NB4 (cell line): ENCODE results near the gene MAP3K5.

Experiments
- DNase-seq: peaks from one replicate; pipeline ENCODE4 v3.0.0; 2010; ENCODE audit warnings: low read depth
- H3K4me3 ChIP-seq: one replicate; pipeline ENCODE4 v1.5.1; 2011; ENCODE audit warnings: mild to moderate bottlenecking, low read depth, low read length, moderate library complexity
- MYC ChIP-seq: IDR thresholded peaks from 2 replicates; pipeline ENCODE4 v1.6.1; 2011; ENCODE audit warnings: low read depth, low read length
- POLR2A ChIP-seq: IDR thresholded peaks from 2 replicates; pipeline ENCODE4 v1.6.1; 2011; ENCODE audit warnings: mild to moderate bottlenecking; ENCODE audit not compliant: insufficient read length; ENCODE audit errors: extremely low read depth
- TF ChIP-seq, protein P1 (sequence below): IDR thresholded peaks from 2 replicates; pipeline ENCODE4 v1.6.1; 2011; ENCODE audit warnings: low read depth, low read length
- TF ChIP-seq, protein P2 (sequence below): IDR thresholded peaks from one replicate; pipeline ENCODE4 v1.5.1; 2012; ENCODE audit warnings: low read depth, low read length

The MAP3K5 gene

DNA sequence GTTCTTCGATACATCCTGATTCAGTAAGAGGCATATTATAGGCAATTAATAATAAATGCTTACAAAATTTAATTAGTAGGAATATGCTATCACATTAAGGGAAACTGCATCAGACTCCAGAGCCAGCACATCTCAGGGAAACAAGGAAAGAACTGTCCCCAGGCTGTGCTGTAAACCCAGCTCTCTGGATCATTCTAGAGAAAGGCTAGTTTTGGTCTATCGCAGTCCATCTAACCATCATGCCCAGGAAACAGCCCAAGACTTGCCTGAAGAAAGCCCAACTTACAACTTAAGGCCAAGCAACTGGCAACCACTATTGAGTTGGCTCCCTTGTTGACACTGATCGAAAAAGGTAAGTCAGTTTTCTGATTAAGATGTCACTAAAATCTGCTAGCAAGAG is 11.3 kb downstream of the MAP3K5 start:
- H3K4me3 ChIP-seq, result no peak overlapping the region
- TF ChIP-seq MYC (no peak), POLR2A (no peak)
- TF ChIP-seq, protein P1, sequence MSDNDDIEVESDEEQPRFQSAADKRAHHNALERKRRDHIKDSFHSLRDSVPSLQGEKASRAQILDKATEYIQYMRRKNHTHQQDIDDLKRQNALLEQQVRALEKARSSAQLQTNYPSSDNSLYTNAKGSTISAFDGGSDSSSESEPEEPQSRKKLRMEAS, result no peak
- TF ChIP-seq, protein P2, sequence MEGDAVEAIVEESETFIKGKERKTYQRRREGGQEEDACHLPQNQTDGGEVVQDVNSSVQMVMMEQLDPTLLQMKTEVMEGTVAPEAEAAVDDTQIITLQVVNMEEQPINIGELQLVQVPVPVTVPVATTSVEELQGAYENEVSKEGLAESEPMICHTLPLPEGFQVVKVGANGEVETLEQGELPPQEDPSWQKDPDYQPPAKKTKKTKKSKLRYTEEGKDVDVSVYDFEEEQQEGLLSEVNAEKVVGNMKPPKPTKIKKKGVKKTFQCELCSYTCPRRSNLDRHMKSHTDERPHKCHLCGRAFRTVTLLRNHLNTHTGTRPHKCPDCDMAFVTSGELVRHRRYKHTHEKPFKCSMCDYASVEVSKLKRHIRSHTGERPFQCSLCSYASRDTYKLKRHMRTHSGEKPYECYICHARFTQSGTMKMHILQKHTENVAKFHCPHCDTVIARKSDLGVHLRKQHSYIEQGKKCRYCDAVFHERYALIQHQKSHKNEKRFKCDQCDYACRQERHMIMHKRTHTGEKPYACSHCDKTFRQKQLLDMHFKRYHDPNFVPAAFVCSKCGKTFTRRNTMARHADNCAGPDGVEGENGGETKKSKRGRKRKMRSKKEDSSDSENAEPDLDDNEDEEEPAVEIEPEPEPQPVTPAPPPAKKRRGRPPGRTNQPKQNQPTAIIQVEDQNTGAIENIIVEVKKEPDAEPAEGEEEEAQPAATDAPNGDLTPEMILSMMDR, result no peak
- no peak for DNase-seq

DNA sequence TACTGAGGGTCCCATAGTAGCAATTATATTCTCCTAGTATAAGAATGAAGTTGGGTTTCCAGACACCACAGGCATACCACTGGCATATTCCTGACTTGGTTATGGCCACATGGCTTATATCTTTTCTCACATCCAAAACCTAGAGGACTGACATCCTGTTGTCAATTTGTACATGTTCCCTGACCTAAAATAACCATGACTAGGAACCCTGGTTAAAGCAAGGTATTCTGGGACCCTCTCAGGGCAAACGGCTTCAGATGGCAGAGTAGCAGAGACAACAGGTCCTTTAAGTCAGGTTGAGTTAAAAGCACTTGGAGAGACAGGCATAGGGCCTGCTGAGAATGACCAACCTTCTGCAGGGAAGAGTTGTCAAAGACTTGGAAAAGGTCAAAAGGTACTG is 12.6 kb downstream of the MAP3K5 start:
- TF ChIP-seq, protein P2, result no peak
- TF ChIP-seq MYC, result no peak
- TF ChIP-seq POLR2A, result no peak
- TF ChIP-seq, protein P1, result no peak
- no peak for DNase-seq
- no peak overlapping the region for H3K4me3 ChIP-seq

DNA sequence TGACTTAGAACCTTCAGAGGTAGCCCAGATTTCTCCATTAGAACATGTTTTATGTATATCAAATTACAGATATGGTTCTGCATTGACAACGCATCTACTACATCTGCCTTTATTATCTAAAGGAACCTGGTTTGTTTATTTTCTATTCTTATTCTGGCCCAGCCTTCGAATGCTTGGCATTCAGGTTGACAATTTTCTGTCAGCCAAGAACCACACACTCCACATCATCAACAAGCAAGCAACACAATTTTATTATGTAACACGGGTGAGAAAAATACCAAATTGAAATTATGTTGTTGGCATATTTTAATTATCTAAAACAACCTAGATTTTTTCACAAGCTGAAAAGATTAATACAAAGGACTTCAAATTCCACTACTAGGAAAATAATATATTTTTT is 14.6 kb downstream of the MAP3K5 start:
- TF ChIP-seq, protein P2, result no peak
- TF ChIP-seq MYC (no peak), POLR2A (no peak)
- TF ChIP-seq, protein P1, result no peak
- no peak overlapping the region for H3K4me3 ChIP-seq
- no peak for DNase-seq

DNA sequence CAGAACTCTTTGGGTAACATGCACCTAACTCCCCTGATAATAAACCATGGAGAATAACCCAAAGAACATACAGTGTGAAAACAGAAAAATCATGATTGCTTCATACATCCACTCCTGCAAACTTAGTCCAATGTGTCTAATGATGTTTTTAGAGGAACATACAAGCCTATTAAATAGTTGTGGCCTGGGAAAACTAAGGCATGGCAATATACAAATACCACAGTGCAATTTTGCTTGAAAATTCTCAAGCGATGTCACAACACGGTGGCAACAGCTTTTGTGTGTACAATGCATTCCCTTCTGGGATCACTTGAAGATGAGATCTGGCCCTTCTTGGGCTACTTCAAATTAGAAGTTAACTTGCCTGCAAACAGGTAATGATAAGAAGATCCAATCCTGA is 16.7 kb downstream of the MAP3K5 start:
- peak; percentile 82 for DNase-seq
- TF ChIP-seq, protein P2, result no peak
- no peak for TF ChIP-seq POLR2A
- TF ChIP-seq, protein P1, result no peak
- no peak for TF ChIP-seq MYC
- no peak overlapping the region for H3K4me3 ChIP-seq

DNA sequence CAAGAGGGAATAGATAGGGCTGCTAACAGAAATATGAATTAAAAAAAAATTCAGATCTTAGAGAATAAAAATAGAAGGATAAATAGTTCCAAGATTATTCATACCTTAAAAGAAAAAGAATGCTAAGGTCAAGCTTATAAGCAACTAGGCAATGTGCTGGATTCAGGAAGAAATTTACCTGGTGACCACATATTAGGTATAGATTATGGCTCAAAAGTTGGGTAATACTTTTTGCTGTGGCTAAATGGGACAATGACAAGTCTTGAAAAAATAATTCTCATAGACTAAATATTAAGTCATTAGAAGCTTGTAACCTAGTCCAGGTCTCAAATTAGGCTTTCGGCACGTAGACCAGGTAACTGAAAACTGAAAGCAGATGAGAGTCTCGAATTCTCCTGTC is 17.2 kb downstream of the MAP3K5 start:
- TF ChIP-seq MYC (no peak), POLR2A (no peak)
- TF ChIP-seq, protein P1, result no peak
- TF ChIP-seq, protein P2, result no peak
- H3K4me3 ChIP-seq, result no peak overlapping the region
- no peak for DNase-seq
